ENCODE data around the gene MLST8.

MLST8 gene

GRCh38 chr16:2244926-2245795 is 39.9 kb downstream of the MLST8 start:
- Histone ChIP-seq H3K27me3 (no peaks in the 10 kb centered on the region), H3K36me3 (peaks cover 52% of the 10 kb centered on the region), H3K4me3 (ENCODE audit: low read depth in 1 of 2, low read length in 1 of 2) (no peak overlapping the region), H3K9me3 (no peaks in the 10 kb centered on the region), H3K27ac (no peak overlapping the region), H3K4me1 (ENCODE audit: control insufficient read depth in 1 of 2, insufficient read depth in 1 of 2, low read depth in 1 of 2, low read length in 1 of 2) (peaks cover 0 to 3% of the 10 kb centered on the region in 2 experiments)
- no peak for TF ChIP-seq CTCF (IDR thresholded peaks at IDR 0.05)

GRCh38 chr16:2246301-2246885 is 41.1 kb downstream of the MLST8 start:
- H3K36me3 ChIP-seq = peaks cover 45% of the 10 kb centered on the region
- no peak for TF ChIP-seq CTCF (IDR thresholded peaks at IDR 0.05)
- no peaks in the 10 kb centered on the region for H3K27me3 ChIP-seq
- H3K4me3 ChIP-seq (ENCODE audit: low read depth in 1 of 2, low read length in 1 of 2) = no peak overlapping the region
- H3K9me3 ChIP-seq = no peaks in the 10 kb centered on the region
- peaks cover 8 to 12% of the 10 kb centered on the region in 2 experiments for H3K4me1 ChIP-seq (ENCODE audit: control insufficient read depth in 1 of 2, insufficient read depth in 1 of 2, low read depth in 1 of 2, low read length in 1 of 2)
- no peak overlapping the region for H3K27ac ChIP-seq

DNA sequence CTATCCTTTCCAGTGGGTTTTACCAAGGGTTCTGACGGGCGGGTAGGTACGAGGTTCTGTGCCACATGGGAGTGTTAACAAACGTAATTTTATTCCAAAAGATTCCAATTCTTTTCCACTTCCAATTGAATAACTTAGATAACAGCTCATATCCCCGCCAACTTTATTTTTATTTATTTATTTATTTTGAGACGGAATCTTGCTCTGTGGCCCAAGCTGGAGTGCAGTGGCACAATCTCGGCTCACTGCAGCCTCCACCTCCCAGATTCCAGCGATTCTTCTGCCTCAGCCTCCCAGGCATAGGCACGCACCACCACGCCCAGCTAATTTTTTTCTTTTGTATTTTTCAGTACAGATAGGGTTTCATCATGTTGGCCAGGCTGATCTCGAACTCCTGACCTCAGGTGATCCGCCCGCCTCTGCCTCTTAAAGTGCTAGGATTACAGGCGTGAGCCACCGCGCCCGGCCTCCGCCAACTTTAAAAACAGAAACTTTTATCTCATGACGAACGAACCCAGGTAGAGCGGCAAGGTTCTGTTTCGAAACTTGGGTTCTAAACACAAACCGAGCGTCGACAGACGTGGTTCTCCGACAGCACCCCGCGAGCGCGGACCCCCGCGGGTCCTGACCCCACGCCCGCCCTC is 45.5 kb downstream of the MLST8 start:
- Histone ChIP-seq H3K4me1 (ENCODE audit: control insufficient read depth in 1 of 2, insufficient read depth in 1 of 2, low read depth in 1 of 2, low read length in 1 of 2) (peaks cover 16 to 21% of the 10 kb centered on the region in 2 experiments), H3K9me3 (no peaks in the 10 kb centered on the region), H3K27me3 (no peaks in the 10 kb centered on the region), H3K4me3 (ENCODE audit: low read depth in 1 of 2, low read length in 1 of 2) (peak overlapping the region; percentile 73), H3K27ac (peak overlapping the region; percentile 83), H3K36me3 (peaks cover 39% of the 10 kb centered on the region)
- no peak for TF ChIP-seq CTCF (IDR thresholded peaks at IDR 0.05)

DNA sequence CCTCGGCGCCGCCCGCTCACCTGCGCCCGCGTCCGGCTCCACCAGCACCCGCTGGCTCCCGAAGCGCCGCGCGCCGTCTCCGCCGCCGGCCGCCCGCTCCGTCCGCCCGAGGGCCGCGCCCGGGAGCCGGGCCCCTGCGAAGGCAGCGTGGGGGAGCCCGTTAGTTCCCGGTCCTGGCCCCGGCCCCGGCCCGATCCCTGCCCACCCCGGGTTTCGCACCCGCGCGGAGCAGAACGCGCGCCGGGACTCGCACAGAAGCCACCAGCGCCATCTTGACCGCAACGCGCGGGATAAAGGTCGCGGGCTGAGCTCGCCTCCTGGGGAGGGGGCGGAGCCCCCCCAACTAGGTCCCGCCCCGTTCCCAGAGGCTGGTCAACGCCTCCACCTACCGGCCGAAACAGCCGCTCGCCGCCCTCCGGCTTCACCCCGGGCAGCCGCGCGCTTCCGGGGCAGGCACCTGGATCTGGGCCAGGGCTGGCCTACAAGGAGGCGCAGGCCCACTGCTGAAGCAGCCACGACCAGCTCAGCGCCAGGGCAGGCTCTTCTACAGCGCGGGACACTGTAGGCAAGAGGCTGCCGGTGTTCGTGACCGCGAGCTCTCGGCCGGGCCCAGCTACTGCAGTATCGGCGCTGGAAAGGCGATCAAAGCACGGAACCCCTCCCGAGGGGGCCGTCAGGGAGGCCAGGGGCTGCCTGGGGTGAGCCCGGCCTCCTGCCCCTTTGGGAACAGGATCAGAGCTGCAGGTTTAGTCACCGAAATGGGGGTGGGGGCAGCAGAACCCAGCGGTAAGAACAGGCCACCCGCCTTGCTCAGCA is 46.2 kb downstream of the MLST8 start, which contains the start of gene ECI1:
TSS of gene ECI1 (minus strand) at position 292 of the 816 bp plus-strand sequence. CDS start at position 271, 21 bp downstream.
- H3K9me3 ChIP-seq = no peaks in the 10 kb centered on the region
- peaks cover 39% of the 10 kb centered on the region for H3K36me3 ChIP-seq
- peaks cover 16 to 21% of the 10 kb centered on the region in 2 experiments for H3K4me1 ChIP-seq (ENCODE audit: control insufficient read depth in 1 of 2, insufficient read depth in 1 of 2, low read depth in 1 of 2, low read length in 1 of 2)
- TF ChIP-seq CTCF (IDR thresholded peaks at IDR 0.05) = peak; percentile 96
- peak within 1 kb of the TSS; percentile 83 for H3K27ac ChIP-seq
- H3K4me3 ChIP-seq (ENCODE audit: low read depth in 1 of 2, low read length in 1 of 2) = peak within 1 kb of the TSS; percentile 73
- H3K27me3 ChIP-seq = no peaks in the 10 kb centered on the region

DNA sequence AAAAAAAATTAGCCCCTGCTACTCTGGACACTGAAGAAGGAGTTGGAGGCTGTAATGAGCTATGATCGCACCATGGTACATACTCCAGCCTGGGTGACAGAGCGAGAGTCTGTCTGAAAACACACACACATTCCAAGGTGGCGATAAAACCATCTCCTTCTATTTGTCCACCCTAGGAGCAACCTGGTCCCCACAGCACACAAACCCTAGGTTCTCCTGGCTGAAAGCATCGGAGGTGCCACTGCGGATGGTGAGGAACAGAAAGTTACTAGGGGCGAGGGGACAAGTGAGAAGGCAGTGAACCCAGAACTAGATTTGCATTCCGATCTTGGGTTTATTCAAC is 47.5 kb downstream of the MLST8 start:
- H3K9me3 ChIP-seq = no peaks in the 10 kb centered on the region
- H3K36me3 ChIP-seq = peaks cover 48% of the 10 kb centered on the region
- peaks cover 16 to 21% of the 10 kb centered on the region in 2 experiments for H3K4me1 ChIP-seq (ENCODE audit: control insufficient read depth in 1 of 2, insufficient read depth in 1 of 2, low read depth in 1 of 2, low read length in 1 of 2)
- no peak overlapping the region for H3K4me3 ChIP-seq (ENCODE audit: low read depth in 1 of 2, low read length in 1 of 2)
- H3K27me3 ChIP-seq = no peaks in the 10 kb centered on the region
- no peak for TF ChIP-seq CTCF (IDR thresholded peaks at IDR 0.05)
- no peak overlapping the region for H3K27ac ChIP-seq
